ENCODE results near the gene TM9SF2.

- no peak for TF ChIP-seq CTCF (IDR thresholded peaks at IDR 0.05; ENCODE audit: insufficient read depth, low read depth, low read length)
- TF ChIP-seq EZH2 (IDR thresholded peaks at IDR 0.05; ENCODE audit: insufficient read depth, low read length), result no peak
Observed at GRCh38 chr13:99587893-99588606, 86.8 kb downstream of the TM9SF2 start.

Measured in astrocyte (in vitro differentiated cells and primary cell).